GM21381 (cell line): ENCODE measurements around the gene STAC.
"Not testable (repeated sequence)": the region's sequence is repeated elsewhere in the genome, so short reads cannot be mapped to it uniquely, and the experiment has no call there.

ENCODE experiments used
- ATAC-seq: cut with Tn5 transposase; IDR thresholded peaks from one replicate; pipeline ENCODE4 v1.9.1; 2021; ENCODE audit warnings: mild to moderate bottlenecking, moderate library complexity; ENCODE audit not compliant: unreplicated experiment

The STAC gene

DNA sequence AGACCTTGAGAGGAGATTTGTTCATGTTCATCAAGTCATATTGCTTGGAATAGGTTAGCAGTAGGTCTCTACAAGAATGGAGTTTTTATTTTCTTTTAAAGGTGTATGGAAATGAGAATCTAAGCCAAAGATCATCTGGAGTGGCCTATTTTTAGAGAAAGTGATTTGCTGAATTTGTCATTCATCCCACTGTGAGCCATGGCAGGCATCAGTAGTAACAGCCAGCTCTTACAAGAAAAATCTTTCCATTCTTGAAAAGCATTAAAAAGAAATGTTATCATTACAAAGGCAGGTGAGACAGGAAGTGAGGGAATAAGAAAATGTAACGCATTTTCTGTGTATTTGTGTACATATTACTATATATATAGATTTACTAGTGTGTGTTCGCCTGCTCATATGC lies 29.6 kb downstream of the STAC start:
- ATAC-seq: no peak

DNA sequence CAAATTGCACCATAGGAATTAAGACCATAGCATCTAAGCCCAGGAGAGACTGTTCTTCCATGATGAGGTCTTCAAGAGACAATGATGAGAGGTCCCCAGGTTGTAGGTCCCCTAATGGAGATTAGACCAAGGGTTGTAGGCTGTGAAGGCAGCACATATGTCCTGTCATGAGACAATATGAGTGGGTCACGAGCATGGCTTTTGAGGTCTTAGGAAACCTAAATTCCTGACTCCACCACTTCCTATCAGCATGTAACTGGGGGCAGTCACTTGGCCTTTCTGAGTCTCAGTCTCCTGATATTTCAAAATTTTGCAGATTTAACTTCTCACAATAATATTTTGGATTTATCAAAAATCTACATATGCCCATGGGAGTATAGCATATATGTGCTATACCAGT lies 31.3 kb downstream of the STAC start:
- ATAC-seq: no peak

DNA sequence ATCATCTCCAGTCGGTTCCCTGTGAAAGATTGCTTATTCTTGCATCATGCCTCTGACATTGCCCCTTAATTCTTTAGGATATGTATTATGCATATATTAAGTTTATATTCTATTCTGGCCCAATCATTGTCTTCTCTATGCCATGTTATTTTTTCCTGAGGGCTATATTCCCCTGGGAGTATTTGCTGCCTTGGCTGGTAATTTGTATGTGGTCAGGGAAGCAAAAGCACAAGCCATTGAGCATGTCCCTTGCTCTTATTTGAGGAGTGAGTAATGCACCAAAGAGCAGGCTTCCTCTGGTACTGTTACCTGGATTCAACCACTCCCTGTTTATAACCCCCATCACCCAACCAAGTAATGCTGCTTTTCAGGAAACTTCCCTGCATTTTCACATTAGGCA lies 36.3 kb downstream of the STAC start:
- no peak for ATAC-seq

DNA sequence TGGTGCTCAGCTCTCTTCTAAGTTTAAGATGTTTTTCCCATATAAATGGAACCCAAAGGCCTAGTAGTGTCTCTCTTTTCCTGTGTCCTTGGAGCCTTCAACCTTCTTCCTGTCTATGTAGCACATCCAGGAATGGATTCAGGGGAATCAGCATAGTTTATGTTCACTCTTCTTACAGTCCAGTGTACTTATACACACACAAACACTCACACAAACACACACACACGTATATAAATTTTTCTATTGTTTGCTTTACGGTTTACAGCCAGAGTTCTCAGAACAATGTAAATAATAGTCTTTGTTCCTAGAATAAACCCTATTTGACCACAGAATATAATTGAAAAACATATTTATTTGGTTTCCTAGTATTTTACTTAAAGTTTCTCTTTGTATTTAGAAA lies 36.9 kb downstream of the STAC start:
- ATAC-seq: no peak

DNA sequence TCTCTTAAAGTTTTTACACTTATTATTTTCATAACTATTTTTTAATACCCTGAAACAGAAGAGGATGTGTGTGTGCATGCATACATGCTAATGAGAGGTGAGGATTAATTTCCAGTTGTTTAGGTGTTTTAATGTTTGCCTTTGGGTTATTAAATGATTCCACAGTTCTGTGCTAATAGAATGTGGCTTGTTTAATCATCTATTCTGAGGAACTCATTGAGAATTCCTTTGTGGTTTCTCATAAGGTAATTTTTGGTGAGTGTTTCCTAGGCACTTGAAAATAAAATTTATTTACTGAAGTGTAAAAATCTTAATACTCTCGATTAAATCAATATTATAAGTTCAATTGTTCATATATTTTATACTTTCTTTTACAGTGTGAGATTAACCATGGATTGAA lies 38.0 kb downstream of the STAC start:
- ATAC-seq: no peak

DNA sequence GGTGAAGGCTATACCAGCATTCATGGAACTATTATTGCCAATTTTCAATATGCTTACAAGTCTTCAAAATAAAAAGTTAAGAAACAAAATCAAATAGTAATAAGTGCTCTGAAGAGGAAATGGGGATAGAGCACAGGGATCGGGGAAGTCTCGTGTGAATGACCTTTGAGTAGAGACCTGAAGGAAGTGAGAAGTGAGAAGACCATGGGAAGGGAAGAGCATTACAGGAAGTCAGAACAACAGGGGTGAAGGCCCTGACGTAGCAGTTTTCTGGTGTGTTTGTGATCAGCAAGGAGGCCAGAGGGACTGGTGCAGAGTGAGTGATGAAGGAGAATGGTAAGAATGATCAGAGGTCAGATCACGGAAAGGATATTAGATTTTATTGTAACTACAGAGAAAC lies 48.1 kb downstream of the STAC start:
- no peak for ATAC-seq

DNA sequence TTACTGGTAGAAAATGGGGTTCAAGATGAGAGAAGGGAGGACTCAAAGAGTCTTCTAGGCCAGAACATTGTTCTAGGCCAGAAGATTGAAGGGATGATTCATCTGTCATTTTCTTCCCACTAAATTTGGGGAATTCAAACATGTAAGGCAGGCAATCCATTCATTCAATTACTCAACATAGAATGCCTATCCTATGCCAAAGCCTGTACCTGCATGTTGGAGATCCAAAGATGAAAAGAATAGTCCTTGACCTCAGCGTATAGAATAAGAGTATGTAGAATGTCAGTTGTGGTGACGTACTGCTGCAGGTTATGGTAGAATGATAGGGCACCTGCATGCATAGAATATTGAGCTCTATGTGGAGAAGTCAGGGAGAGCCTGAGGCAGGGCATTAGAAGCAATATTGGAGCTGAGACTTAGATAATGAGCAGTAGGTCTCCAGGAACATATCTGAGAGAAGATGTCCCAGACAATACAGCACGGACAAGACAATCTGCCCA lies 49.7 kb downstream of the STAC start:
- no peak for ATAC-seq

DNA sequence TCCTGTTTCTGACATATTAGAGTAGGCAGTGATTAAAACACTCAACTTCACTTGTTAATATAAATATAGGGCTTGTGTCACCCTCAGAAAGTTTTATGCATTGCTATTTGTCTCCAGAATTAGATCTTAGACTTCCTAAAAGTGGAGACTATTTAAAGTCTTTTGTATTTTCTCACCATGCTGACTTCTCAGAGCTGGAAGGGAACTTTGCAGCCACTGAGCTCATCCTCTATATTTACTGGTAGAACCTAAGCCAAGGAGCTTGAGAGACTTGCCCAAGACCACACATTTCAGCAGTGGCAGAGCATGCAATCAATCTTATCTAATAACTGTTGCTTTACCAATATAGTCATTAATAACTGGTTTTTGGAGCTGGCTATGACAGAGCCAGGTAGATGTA lies 53.2 kb downstream of the STAC start:
- no peak for ATAC-seq

DNA sequence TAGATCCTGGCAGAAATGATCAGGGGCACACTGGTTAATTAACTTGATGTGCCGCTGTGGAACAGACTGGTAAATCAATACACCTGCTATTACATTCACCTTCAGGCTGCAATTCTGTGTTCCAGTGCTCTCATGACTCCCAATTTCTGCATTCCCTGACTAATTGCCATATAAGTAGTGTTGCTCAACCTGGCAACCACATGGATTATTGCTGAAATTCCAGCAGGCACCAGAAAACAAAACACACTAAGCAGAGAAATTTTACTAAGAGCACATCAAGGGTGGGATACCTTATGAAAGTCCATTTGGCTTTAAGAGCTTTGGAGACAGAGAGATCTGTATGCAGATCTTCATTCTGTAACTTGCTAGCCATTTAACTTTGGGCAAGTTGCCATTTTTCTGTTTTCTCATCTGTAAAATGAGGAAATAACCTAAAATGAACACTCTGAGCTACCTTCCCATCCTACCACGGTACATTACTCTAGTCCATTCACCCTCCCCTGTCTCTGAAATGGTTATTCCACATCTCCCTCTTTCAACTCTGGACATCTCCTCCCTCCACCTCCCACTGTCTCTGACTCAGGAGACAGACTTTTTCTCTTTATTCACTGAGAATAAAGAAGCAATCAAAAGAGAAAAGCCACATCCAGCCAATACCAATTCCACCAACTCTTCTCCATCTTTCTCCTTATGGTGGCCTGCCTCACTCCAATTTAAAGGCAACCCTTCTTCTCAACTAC lies 54.6 kb downstream of the STAC start:
- ATAC-seq: no peak

DNA sequence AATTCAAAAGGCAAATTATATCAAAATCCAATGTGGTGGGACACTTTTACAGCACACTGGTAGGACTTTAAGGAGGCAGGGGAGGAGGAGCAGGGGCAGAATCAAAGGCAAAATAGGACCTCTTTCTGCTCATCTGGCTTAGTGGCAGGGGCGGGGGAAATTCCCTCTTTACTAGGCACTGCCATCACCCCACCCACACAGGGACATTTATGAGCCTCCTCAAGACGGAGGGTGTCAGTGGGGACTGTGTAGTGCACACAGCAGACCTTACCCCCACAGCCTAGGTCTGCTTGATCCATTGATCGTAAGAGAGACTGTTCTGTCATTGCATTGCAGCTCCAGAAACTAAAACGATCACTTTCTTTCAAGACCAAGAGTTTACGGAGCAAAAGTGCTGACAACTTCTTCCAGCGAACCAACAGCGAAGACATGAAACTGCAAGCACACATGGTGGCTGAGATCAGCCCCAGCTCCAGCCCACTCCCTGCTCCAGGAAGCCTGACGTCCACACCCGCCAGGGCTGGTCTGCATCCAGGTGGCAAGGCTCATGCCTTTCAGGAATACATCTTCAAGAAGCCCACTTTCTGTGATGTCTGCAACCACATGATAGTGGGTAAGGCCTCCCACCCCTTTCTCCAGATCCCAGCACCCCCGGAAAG lies 62.9 kb downstream of the STAC start:
- ATAC-seq: no peak

DNA sequence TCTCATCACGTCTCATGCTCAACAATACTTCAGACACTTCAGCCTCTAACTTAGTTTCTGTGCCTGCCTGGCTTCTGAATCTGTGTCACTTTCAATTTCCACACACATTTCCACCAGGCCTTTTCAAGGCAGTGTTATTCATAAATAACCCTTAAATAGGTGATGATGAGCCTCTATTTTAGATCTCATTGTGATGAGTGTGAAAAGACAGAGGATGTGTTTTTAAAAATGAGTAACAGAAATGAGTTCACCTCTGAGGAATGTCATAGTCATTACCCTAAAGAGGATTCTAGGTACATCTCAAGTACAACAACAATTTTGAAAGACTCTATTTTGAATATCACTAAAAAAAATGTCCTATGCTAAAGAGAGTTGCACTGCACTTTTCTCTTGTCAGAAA lies 64.6 kb downstream of the STAC start:
- ATAC-seq: no peak

DNA sequence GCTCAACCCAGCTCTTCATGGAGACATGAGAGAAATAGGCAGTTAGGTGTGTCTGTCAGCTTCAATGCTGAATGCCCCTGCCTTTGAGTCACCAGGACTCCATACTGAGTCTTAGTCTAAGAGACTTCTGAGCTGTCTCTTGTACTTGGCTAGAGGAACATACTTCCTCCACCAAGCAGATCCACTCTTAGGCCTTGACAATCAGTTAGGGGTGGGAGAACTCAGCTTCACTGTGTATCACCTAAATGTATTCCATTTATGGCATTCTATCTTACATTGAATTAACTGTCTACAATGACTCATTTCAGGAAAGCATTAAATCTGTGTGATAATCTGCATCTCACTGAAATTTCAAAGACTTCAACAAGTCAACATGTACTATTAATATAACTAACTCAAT lies 66.0 kb downstream of the STAC start:
- ATAC-seq: no peak

DNA sequence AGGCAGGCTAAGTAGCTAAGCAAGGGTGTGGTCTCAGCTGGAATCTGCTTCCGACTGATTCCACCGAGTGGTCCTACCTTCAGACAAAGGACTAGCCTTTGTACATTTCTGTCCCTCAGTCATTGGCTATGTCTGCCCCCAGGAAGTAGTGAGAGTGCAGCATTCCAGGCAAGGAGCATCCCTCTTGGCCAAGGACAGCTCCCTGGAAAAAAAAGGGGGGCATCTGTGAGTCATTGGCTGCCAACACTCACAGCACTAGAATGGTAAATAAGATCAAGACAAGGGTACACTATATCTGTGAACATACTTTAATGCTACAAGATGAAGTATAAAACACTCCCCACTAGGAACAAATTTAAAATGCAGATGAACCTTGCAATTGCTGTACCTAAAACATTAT lies 66.8 kb downstream of the STAC start:
- no peak for ATAC-seq

DNA sequence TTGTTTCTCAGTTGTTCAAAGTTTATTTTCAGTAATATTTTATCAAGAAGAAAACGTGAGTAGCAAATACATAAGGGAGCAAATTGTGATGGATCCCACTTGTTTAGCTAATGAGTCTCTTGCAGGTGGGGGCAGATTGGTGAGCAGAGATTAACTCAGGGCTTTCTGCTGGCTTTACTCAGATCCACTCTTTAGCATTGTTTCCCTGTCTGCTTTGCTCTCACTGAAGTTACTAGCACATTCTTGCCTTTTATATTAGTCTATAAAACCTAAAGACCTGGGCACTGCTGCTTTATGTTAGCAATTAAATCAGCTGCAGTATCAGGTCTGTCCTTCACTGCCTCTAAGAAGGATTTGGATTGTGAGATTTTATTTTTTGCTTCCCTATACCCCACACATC lies 71.5 kb downstream of the STAC start:
- ATAC-seq: no peak

DNA sequence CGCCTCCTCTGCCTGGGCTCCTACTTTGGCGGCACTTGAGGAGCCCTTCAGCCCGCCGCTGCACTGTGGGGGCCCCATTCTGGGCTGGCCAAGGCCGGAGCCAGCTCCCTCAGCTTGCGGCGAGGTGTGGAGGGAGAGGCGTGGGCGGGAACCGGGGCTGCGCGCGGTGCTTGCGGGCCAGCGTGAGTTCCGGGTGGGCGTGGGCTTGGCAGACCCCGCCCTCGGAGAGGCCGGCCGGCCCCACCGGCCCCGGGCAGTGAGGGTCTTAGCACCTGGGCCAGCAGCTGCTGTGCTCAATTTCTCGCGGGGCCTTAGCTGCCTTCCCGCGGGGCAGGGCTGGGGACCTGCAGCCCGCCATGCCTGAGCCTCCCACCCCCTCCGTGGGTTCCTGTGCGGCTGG lies 72.9 kb downstream of the STAC start:
- ATAC-seq: not testable (repeated sequence)

DNA sequence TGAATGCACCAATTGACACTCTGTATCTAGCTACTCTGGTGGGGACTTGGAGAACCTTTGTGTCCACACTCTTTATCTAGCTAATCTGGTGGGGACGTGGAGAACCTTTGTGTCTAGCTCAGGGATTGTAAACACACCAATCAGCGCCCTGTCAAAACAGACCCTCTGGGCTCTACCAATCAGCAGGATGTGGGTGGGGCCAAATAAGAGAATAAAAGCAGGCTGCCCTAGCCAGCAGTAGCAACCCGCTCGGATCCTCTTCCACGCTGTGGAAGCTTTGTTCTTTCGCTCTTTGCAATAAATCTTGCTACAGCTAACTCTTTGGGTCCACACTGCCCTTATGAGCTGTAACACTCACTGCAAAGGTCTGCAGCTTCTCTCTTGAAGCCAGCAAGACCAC lies 73.6 kb downstream of the STAC start:
- ATAC-seq: not testable (repeated sequence)

DNA sequence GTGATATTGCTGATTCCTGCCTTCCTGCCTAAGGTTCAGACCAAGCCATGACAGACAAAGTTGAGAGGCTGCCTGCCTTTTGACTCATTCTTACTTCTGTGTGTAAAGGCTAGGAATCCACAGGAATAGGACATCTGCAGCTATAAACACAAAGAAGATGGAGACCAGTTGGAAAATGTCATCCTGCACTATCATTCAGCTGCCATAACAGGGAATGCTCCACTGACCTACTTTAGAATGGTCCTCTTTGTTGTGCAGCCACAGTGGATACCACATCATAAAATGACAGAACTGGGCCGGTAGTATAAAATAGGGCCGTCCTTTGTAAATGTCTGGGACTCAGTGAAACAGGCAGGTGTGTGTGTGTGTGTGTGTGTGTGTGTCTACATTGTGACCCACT lies 75.1 kb downstream of the STAC start:
- no peak for ATAC-seq

DNA sequence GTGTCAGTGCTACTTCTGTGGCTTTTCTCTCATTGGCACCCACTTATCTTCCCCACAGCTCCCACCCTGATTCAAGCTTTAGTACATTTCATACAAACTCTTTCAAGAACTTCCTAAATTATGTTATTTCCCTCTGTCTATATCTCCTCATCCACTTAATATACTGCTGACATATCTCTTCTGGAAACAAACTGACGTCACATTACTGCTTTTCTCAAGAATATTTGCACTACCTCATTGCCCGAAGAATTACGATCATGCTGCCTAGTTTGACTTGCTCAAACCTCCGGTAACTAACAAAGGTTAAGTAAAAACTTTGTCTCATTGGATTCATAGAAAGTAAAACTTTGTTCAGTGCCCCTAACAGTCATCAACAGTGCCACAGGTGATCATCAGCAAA lies 76.5 kb downstream of the STAC start:
- no peak for ATAC-seq

DNA sequence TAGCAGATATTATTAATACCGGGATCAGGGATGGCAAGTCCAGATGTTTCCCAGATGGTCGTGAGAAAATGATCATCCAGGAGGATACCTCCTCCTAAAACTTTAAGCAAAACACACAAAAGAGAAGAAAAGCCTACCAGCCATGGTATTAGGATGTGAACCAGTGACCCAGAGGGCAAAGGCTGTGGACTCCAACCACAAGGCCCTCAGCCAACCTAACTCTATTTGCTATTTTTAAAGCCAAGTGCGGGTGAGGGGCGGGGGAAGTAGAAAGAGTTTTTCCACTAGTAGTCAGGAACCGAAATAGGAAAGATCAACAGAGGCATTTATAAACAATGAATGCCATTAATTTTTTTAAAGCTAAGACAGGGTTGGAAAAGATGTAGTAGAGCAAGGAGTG lies 77.4 kb downstream of the STAC start:
- no peak for ATAC-seq

DNA sequence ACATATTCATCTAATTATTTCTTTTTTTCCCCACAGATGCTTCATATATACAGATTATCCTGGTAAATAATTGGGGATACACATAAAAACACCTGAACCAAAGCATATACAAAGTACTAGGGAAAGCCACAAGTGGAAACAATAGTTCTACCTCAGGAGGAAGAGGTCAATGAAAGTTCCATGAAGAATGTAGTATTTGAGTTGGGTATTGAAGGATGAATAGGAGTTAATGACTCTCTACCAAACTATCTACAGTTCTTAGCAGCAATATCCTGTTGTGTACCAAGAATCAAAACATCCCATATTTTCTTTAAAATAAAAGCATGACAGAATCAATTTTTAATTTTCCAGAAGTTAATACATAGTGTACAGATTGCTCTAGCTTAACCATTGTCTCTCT lies 78.9 kb downstream of the STAC start:
- ATAC-seq: no peak

DNA sequence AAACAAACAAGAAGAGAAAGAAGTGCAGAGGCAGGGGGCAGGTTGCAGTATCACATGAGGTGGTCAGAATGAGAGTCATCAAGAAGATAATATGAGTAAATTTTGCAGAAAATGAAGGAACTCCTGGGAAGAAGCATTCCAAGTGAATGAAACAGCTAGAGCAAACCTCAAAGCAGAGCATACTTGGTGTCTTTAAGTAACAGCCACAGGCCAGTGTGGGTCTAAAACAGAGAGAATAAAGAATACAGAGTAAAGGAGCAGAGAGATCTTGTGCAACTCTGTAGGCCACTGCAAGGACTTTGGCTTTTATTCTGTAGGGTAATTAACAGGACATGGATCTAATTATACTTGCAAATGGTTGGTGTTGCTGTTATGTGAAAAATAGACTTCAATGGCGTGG lies 81.3 kb downstream of the STAC start:
- no peak for ATAC-seq

DNA sequence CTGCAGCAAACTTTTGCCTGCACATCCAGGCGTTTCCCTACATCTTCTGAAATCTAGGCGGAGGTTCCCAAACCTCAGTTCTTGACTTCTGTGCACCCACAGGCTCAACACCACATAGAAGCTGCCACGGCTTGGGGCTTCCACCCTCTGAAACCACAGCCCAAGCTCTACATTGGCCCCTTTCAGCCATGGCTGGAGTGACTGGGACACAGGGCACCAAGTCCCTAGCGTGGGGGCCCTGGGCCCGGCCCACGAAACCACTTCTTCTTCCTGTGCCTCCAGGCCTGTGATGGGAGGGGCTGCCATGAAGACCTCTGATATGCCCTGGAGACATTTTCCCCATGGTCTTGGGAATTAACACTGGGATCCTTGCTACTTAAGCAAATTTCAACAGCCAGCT lies 91.7 kb downstream of the STAC start:
- ATAC-seq: not testable (repeated sequence)

DNA sequence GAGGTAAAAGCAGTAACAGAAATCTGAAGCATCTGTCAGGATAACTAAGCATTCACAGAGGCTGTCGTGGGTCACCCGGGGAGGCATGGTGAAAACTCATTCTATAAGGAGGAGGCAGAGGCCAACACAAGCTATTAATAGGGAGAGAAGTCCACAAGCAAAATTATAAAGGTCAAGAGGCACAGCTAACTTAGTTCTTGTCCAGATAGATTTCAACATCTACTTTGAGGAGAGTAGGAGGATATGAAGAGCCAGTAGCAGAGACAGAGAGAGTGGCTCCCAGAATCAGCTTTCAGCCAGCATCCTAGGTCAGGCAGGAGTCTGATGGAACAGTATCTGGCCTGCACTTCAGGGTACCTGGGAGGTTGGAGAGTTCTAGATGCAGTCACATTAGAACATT lies 95.3 kb downstream of the STAC start:
- no peak for ATAC-seq
